Endothelial cell of umbilical vein (primary cell): Measurements from ENCODE around the gene MTM1. TPM values are rescaled to one million over a fixed set of nuclear protein-coding genes. Genes with fewer than 3 reads are reported as not detected.

Source experiments
- BruUV-seq: library from RNA; stranded (reverse); fragments of 400-500 nt; replicated peaks from 2 replicates; lab custom pipeline; 2021; lab: Mats Ljungman, UMichigan
- CTCF ChIA-PET: fragments of 300-600, 350-600 bp; sonication (Branson Sonifier 250); formaldehyde crosslinking; loops from one replicate; lab custom pipeline; 2021; ENCODE audit warnings: antibody characterized with exemption, inconsistent platforms; lab: Charles Lee
- POLR2A ChIA-PET: fragments of 300-600, 350-600 bp; sonication (Branson Sonifier 250); formaldehyde crosslinking; loops from one replicate; lab custom pipeline; 2021; ENCODE audit warnings: antibody characterized with exemption, inconsistent platforms; lab: Charles Lee
- DNase-seq: peaks from one replicate; pipeline ENCODE4 v3.0.0-alpha.2; 2011; ENCODE audit warnings: low read depth, low spot score
- FAIRE-seq: peaks from 2 replicates; lab custom pipeline; 2011; peaks lifted over from hg19 to GRCh38; lab: Jason Lieb, UNC
- H2AFZ ChIP-seq: 2 replicates; pipeline ENCODE4 v1.6.0; 2012; ENCODE audit warnings: low read depth, low read length, control low read depth, inconsistent platforms
- H3K27ac ChIP-seq: 2 replicates; pipeline ENCODE4 v1.5.1; 2011; ENCODE audit warnings: low read depth, mild to moderate bottlenecking, control low read depth, low read length, moderate library complexity; ENCODE audit not compliant: insufficient read depth
- H3K27me3 ChIP-seq, 2 experiments: 2 replicates each; pipeline versions ENCODE4 v1.6.0 to v1.6.1; 2011; ENCODE audit warnings: low read length in 2 of 2, mixed read lengths in 1 of 2; ENCODE audit not compliant: control insufficient read depth in 2 of 2, insufficient read depth in 2 of 2
- H3K36me3 ChIP-seq, 2 experiments: 2 replicates in 1 of 2; 3 replicates in 1 of 2; pipeline ENCODE4 v1.5.1; 2011; ENCODE audit warnings: low read length in 2 of 2, mild to moderate bottlenecking in 1 of 2, moderate library complexity in 1 of 2; ENCODE audit not compliant: control insufficient read depth in 2 of 2, insufficient read depth in 2 of 2; ENCODE audit errors: extremely low read depth in 1 of 2
- H3K4me1 ChIP-seq: 3 replicates; pipeline ENCODE4 v1.5.1; 2011; ENCODE audit warnings: mild to moderate bottlenecking, low read length; ENCODE audit not compliant: control insufficient read depth, insufficient read depth; ENCODE audit errors: extremely low read depth
- H3K4me2 ChIP-seq: 2 replicates; pipeline ENCODE4 v1.6.1; 2011; ENCODE audit warnings: low read length, control low read depth, mixed read lengths; ENCODE audit not compliant: insufficient read depth
- H3K4me3 ChIP-seq, 3 experiments: fragments of 200-600 bp in 1 of 3; sonication (generic), shearing (Covaris generic) in 1 of 3; replicated peaks in 1 of 3; 2 replicates each; pipeline ENCODE4 v1.5.1; 2011 to 2016; ENCODE audit warnings: control low read depth in 3 of 3, low read length in 3 of 3, mild to moderate bottlenecking in 2 of 3, inconsistent platforms in 1 of 3, low read depth in 1 of 3, moderate library complexity in 1 of 3; ENCODE audit not compliant: insufficient read depth in 1 of 3
- H3K79me2 ChIP-seq: 2 replicates; pipeline ENCODE4 v1.6.0; 2012; ENCODE audit warnings: low read length, inconsistent platforms; ENCODE audit not compliant: control insufficient read depth, insufficient read depth
- H3K9ac ChIP-seq: replicated peaks from 2 replicates; pipeline ENCODE3; 2011; ENCODE audit warnings: low read length, control low read depth; ENCODE audit not compliant: insufficient read depth; ENCODE audit errors: extremely low read depth
- H3K9me1 ChIP-seq: replicated peaks from 3 replicates; pipeline ENCODE4 v1.6.0; 2011; ENCODE audit warnings: mild to moderate bottlenecking, low read length; ENCODE audit not compliant: control insufficient read depth, insufficient read depth; ENCODE audit errors: extremely low read depth
- H3K9me3 ChIP-seq: replicated peaks from 2 replicates; pipeline ENCODE4 v1.5.1; 2012; ENCODE audit warnings: low read length, inconsistent platforms; ENCODE audit not compliant: control insufficient read depth, insufficient read depth
- H4K20me1 ChIP-seq: replicated peaks from 2 replicates; pipeline ENCODE3; 2011; ENCODE audit warnings: mild to moderate bottlenecking, low read length; ENCODE audit not compliant: control insufficient read depth, insufficient read depth; ENCODE audit errors: extremely low read depth
- FOS ChIP-seq: IDR thresholded peaks from 2 replicates; pipeline ENCODE4 v1.6.1; 2011; ENCODE audit warnings: mild to moderate bottlenecking, low read length, moderate library complexity, borderline replicate concordance; ENCODE audit not compliant: insufficient read depth
- JUN ChIP-seq: IDR thresholded peaks from 2 replicates; pipeline ENCODE4 v1.6.1; 2011; ENCODE audit warnings: borderline replicate concordance, low read depth; ENCODE audit not compliant: insufficient read length, insufficient read depth
- POLR2A ChIP-seq: IDR thresholded peaks from 2 replicates; pipeline ENCODE4 v1.6.1; 2012; ENCODE audit warnings: low read depth, mild to moderate bottlenecking, control low read depth, low read length
- dilution Hi-C: fragments of 300-500 bp; cut with MboI; formaldehyde crosslinking; loops from one replicate; pipeline ENCODE4 v1.15.0; 2019; ENCODE audit warnings: low sequenced_read_pairs; ENCODE audit not compliant: extremely low pct_ligation_motif_present
- intact Hi-C: fragments of 100-400 bp; cut with micrococcal nuclease; formaldehyde crosslinking; loops from one replicate; pipeline ENCODE4 v1.10.0; 2022
- polyA plus RNA-seq, 4 experiments: library from polyadenylated mRNA; depleted of rRNA in 3 of 4; stranded (reverse) in 3 of 4; unstranded in 1 of 4; fragments of >200 nt; gene quantifications; 2 replicates each; pipeline versions ENCODE4 v1.2.1 to v1.2.3, GENCODE V29; 2011 to 2012; ENCODE audit warnings: missing spikeins in 1 of 4
- total RNA-seq: library from RNA; stranded (reverse); gene quantifications from 2 replicates; pipeline ENCODE4 v1.2.3, GENCODE V29; 2021
- TF ChIP-seq, protein P1 (sequence below), 2 donors: IDR thresholded peaks; 1 replicate in 1 of 2; 2 replicates in 1 of 2; pipeline ENCODE4 v1.5.1; 2011; ENCODE audit warnings: low read length in 2 of 2, mild to moderate bottlenecking in 2 of 2, moderate library complexity in 2 of 2, control low read depth in 1 of 2, inconsistent platforms in 1 of 2, low read depth in 1 of 2; ENCODE audit not compliant: insufficient read depth in 1 of 2; ENCODE audit errors: extremely low read depth in 1 of 2

MTM1 gene
- total and polyA plus RNA-seq, 2 donors (not counting 3 experiments of a cell fraction or from before 2014, with no cell fraction given): 2.4 to 13.2 TPM

DNA sequence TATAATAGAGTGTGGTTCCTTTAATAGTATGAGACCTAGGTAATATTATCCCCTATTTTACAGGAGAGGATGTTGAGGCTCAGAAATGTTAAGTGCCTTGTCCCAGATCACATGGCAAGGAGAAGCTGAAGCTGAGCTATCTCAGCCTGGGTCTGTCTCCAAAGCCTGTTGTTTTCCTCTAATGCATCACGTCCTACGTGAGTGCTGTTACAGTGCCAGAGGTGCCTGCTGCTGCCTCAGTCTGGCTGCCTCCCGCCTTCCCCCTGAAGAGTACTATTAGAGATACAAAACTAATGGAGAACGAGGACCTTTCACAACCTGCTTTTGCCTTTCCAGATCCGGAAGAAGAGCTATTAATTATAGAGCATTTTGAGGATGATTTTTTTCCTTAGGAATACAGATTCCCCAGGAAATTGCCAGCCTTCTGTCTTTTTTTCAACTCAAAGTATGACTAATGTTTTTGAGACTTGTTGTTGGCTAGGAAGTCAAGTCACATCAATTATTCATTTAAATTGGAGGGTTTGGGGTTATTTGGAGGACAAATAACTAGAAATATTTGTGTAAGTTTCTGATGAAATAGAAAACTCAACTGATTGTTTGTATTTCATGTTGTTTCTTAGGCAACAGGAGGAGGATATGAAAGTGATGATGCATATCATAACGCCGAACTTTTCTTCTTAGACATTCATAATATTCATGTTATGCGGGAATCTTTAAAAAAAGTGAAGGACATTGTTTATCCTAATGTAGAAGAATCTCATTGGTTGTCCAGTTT lies 80.9 kb downstream of the MTM1 start:
- intact Hi-C loops (loop anchor here (1.0 to 2.0 kb wide), 2 partner anchors 81 to 284 kb away; partner anchors contain the start of gene MTM1), dilution Hi-C loops (no loop called here)
- Histone ChIP-seq H3K36me3 (no peaks in the 10 kb centered on the region), H3K9me1 (no peaks in the 10 kb centered on the region), H2AFZ (peak overlapping the region; percentile 44), H3K9ac (peak overlapping the region; percentile 64), H4K20me1 (no peaks in the 10 kb centered on the region), H3K9me3 (no peaks in the 10 kb centered on the region), H3K4me1 (peaks cover 38% of the 10 kb centered on the region), H3K79me2 (no peaks in the 10 kb centered on the region), H3K27me3 (no peaks in the 10 kb centered on the region), H3K4me3 (peak overlapping the region in 1 of 3 experiments; percentile 9), H3K27ac (peak overlapping the region; percentile 85), H3K4me2 (peak overlapping the region; percentile 69)
- DNase-seq (peak; percentile 82), FAIRE-seq (no peak)
- peak; percentile 20 for TF ChIP-seq FOS
- TF ChIP-seq POLR2A: no peak
- ChIA-PET POLR2A (no interaction called here), CTCF (interaction anchor here (0.7 to 1.2 kb wide), 2 partner anchors 34 to 66 kb away, joined by 3 read pairs; no protein-coding TSS in a partner anchor)
- TSS peak; percentile 74 for BruUV-seq

DNA sequence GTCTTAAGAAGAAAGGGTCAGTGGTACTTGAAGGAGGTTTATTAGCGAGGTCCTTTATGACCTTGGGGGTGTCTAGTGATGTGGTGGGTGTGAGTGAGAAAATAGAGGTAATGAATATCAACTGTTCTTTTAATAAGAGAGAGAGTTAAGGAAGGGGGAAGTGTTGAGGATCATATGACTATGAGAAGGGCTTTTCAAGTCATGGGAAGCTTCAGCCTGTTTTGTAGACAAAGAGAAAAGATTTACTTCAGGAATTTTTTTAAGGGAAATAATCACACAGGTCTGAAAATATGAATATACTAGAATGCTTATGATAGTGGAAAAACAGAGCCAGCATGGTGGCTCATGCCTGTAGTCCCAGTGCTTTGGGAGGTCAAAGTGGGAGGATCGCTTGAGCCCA lies 83.5 kb downstream of the MTM1 start:
- no peak for FAIRE-seq
- no TSS peak for BruUV-seq

More for the DNA sequence above, 83.5 kb downstream of the MTM1 start:
- TF ChIP-seq, protein P1, sequence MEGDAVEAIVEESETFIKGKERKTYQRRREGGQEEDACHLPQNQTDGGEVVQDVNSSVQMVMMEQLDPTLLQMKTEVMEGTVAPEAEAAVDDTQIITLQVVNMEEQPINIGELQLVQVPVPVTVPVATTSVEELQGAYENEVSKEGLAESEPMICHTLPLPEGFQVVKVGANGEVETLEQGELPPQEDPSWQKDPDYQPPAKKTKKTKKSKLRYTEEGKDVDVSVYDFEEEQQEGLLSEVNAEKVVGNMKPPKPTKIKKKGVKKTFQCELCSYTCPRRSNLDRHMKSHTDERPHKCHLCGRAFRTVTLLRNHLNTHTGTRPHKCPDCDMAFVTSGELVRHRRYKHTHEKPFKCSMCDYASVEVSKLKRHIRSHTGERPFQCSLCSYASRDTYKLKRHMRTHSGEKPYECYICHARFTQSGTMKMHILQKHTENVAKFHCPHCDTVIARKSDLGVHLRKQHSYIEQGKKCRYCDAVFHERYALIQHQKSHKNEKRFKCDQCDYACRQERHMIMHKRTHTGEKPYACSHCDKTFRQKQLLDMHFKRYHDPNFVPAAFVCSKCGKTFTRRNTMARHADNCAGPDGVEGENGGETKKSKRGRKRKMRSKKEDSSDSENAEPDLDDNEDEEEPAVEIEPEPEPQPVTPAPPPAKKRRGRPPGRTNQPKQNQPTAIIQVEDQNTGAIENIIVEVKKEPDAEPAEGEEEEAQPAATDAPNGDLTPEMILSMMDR (IDR thresholded peaks at IDR 0.05; ENCODE audit: extremely low read depth in 1 of 2, insufficient read depth in 1 of 2, low read depth in 1 of 2, low read length in 2 of 2): no peak
- TF ChIP-seq FOS (no peak), JUN (no peak)
- no peak for DNase-seq
- H3K79me2 ChIP-seq: no peaks in the 10 kb centered on the region
- H3K9me3 ChIP-seq: no peaks in the 10 kb centered on the region
- H3K9ac ChIP-seq: no peak overlapping the region
- CTCF ChIA-PET: no interaction called here
- H3K4me2 ChIP-seq: no peak overlapping the region
- no peak overlapping the region for H2AFZ ChIP-seq
- H4K20me1 ChIP-seq: no peaks in the 10 kb centered on the region
- H3K27me3 ChIP-seq: no peaks in the 10 kb centered on the region
- dilution Hi-C loops: no loop called here
- H3K9me1 ChIP-seq: no peaks in the 10 kb centered on the region
- no peak overlapping the region for H3K27ac ChIP-seq
- no peak overlapping the region for H3K4me3 ChIP-seq
- POLR2A ChIA-PET: no interaction called here
- H3K4me1 ChIP-seq: peaks cover 34% of the 10 kb centered on the region
- no peaks in the 10 kb centered on the region for H3K36me3 ChIP-seq
- intact Hi-C loops: no loop called here
